ENCODE measurements around the gene SHISA6. TPM values are rescaled to one million over a fixed set of nuclear protein-coding genes. Genes with fewer than 3 reads are reported as not detected.

Gene SHISA6
- total RNA-seq, 1 experiment from 2014 or later: 2.9 TPM

- Mint-ChIP-seq H3K27me3 (ENCODE audit: low read depth) (peaks cover 52% of the 10 kb centered on the region), H3K27ac (no peak overlapping the region; a peak in 1 of 7 replicates), H3K4me1 (peaks cover 15 to 20% of the 10 kb centered on the region in 2 experiments), H3K4me3 (no peak overlapping the region), H3K36me3 (ENCODE audit: insufficient read depth in 1 of 3, low read depth in 3 of 3) (no peaks in the 10 kb centered on the region; a peak in 1 of 7 replicates), H3K9me3 (no peaks in the 10 kb centered on the region)
- Histone ChIP-seq H3K23me2 (ENCODE audit: insufficient read length, low read depth, low read length, poor library complexity, severe bottlenecking) (no peaks in the 10 kb centered on the region), H2BK5ac (ENCODE audit: insufficient read length, low read length) (no peak overlapping the region), H3K4ac (ENCODE audit: low read depth, low read length) (no peak overlapping the region), H3K56ac (ENCODE audit: insufficient read length, low read depth, low read length) (no peak overlapping the region), H3K79me1 (ENCODE audit: insufficient read depth, low read depth, low read length, poor library complexity, severe bottlenecking) (no peaks in the 10 kb centered on the region), H3T11ph (ENCODE audit: low read length) (no peak overlapping the region), H3K79me2 (ENCODE audit: insufficient read depth, low read length) (no peaks in the 10 kb centered on the region), H3K14ac (ENCODE audit: insufficient read depth, low read length) (no peak overlapping the region), H3K4me2 (ENCODE audit: insufficient read depth, insufficient read length, low read length) (no peak overlapping the region), H4K20me1 (ENCODE audit: control insufficient read depth, insufficient read depth, insufficient read length) (no peaks in the 10 kb centered on the region), H3K27me3 (ENCODE audit: insufficient read depth, low read length) (no peaks in the 10 kb centered on the region), H2BK12ac (ENCODE audit: insufficient read length, low read depth, low read length) (no peak overlapping the region), H2BK120ac (ENCODE audit: low read depth, low read length, poor library complexity, severe bottlenecking) (no peak overlapping the region), H3K9ac (ENCODE audit: extremely low read depth, insufficient read length, low read length) (no peak overlapping the region), H2AK5ac (ENCODE audit: insufficient read length, low read length) (no peak overlapping the region), H4K5ac (ENCODE audit: insufficient read length, low read depth, low read length) (no peak overlapping the region), H4K8ac (replicated peaks; ENCODE audit: insufficient read length, low read depth, low read length) (no peak overlapping the region), H3K27ac (ENCODE audit: insufficient read length, low read depth, low read length) (no peak overlapping the region), H3K4me1 (ENCODE audit: insufficient read depth, low read length) (no peaks in the 10 kb centered on the region), H2BK15ac (ENCODE audit: low read depth, low read length) (no peak overlapping the region), H3K18ac (ENCODE audit: insufficient read length, low read depth, low read length) (no peak overlapping the region), H3K23ac (ENCODE audit: insufficient read length, low read depth, low read length) (no peak overlapping the region), H4K91ac (ENCODE audit: insufficient read length, low read depth, low read length) (no peak overlapping the region), H3K9me3 (ENCODE audit: control insufficient read depth, low read depth, low read length) (no peaks in the 10 kb centered on the region), H2BK20ac (ENCODE audit: low read depth, low read length, poor library complexity, severe bottlenecking) (no peak overlapping the region), H2AFZ (ENCODE audit: low read length) (no peak overlapping the region)
- no peak for TF ChIP-seq CTCF (conservative IDR thresholded peaks at IDR 0.05)
- no CpG with 5 or more reads among the region's 3 CpGs for WGBS (ENCODE audit: extremely low coverage, insufficient read length, low lambda C conversion rate)
- no peak for DNase-seq
These were observed 254.6 kb downstream of the SHISA6 start for GRCh38 chr17:11495613-11496012.
